Coronary artery (tissue), 2 donors: ENCODE data around the gene ITGB1BP1.

Source experiments
- DNase-seq: peaks from one replicate; pipeline ENCODE4 v3.0.0-alpha.2; 2017; ENCODE audit warnings: low spot score
- H3K27ac ChIP-seq, 2 donors: fragments of 200-600 bp; sonication (generic); one replicate each; pipeline ENCODE4 v1.5.1; 2016 to 2019
- H3K4me3 ChIP-seq: fragments of 200-600 bp; sonication (generic); 2 replicates; pipeline ENCODE4 v1.5.1; 2016; ENCODE audit warnings: mild to moderate bottlenecking, moderate library complexity
- CTCF ChIP-seq: fragments of 200-600 bp; sonication (generic); IDR thresholded peaks from one replicate; pipeline ENCODE4 v1.5.1; 2019; ENCODE audit warnings: antibody characterized with exemption

Gene ITGB1BP1

GRCh38 chr2:9443526-9443925 is 20.2 kb upstream of the ITGB1BP1 start:
- no peak for DNase-seq
- no peak for TF ChIP-seq CTCF
- no peak overlapping the region for H3K4me3 ChIP-seq
- no peak overlapping the region for H3K27ac ChIP-seq

GRCh38 chr2:9441556-9441955 is 18.2 kb upstream of the ITGB1BP1 start:
- DNase-seq = no peak
- no peak overlapping the region for H3K27ac ChIP-seq
- TF ChIP-seq CTCF = no peak

GRCh38 chr2:9440058-9440727 is 16.9 kb upstream of the ITGB1BP1 start:
- H3K4me3 ChIP-seq = no peak overlapping the region
- DNase-seq = no peak
- no peak for TF ChIP-seq CTCF
- H3K27ac ChIP-seq = no peak overlapping the region

More at GRCh38 chr2:9441556-9441955, 18.2 kb upstream of the ITGB1BP1 start:
- H3K4me3 ChIP-seq = no peak overlapping the region

GRCh38 chr2:9439536-9439935 is 16.2 kb upstream of the ITGB1BP1 start:
- no peak overlapping the region for H3K4me3 ChIP-seq
- H3K27ac ChIP-seq = no peak overlapping the region
- no peak for DNase-seq
- no peak for TF ChIP-seq CTCF

- no peak for TF ChIP-seq CTCF
- H3K27ac ChIP-seq = no peak overlapping the region
These were observed 11.2 kb upstream of the ITGB1BP1 start for GRCh38 chr2:9434489-9434888.

GRCh38 chr2:9430316-9431293 is 7.3 kb upstream of the ITGB1BP1 start:
- no peak for TF ChIP-seq CTCF
- no peak overlapping the region for H3K27ac ChIP-seq
- H3K4me3 ChIP-seq = no peak overlapping the region
- no peak for DNase-seq

More at GRCh38 chr2:9434489-9434888, 11.2 kb upstream of the ITGB1BP1 start:
- no peak overlapping the region for H3K4me3 ChIP-seq
- no peak for DNase-seq
